ENCODE results near the gene SNAP25.

The SNAP25 gene

DNA sequence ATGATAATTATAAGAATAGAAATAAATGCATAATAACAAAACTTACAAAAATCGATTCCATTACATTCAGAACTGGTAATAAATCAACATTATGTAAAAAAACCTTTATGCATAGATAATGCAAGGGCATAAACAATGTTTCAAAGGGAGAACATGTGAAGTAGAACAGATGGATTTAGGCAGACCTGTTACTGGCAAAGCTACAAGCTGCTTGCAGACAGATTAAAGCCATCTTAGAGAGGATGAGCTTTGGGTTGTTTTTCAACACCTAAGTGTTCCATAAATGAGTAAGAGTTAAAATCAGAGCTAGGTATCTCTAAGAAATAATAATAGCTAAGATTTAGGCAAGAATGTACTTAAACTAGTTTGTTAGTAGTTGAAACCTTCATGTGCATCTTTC, 37.2 kb downstream of the SNAP25 start:
- ChIA-PET CTCF (interaction anchor here (0.7 kb wide), 1 partner anchor 53 kb away, joined by 4 read pairs; no protein-coding TSS in a partner anchor), POLR2A (ENCODE audit: low non-redundant PET) (no interaction called here)
- H3K27ac ChIP-seq: no peak overlapping the region
- DNase-seq (ENCODE audit: low spot score): no peak
- TF ChIP-seq, protein P1, sequence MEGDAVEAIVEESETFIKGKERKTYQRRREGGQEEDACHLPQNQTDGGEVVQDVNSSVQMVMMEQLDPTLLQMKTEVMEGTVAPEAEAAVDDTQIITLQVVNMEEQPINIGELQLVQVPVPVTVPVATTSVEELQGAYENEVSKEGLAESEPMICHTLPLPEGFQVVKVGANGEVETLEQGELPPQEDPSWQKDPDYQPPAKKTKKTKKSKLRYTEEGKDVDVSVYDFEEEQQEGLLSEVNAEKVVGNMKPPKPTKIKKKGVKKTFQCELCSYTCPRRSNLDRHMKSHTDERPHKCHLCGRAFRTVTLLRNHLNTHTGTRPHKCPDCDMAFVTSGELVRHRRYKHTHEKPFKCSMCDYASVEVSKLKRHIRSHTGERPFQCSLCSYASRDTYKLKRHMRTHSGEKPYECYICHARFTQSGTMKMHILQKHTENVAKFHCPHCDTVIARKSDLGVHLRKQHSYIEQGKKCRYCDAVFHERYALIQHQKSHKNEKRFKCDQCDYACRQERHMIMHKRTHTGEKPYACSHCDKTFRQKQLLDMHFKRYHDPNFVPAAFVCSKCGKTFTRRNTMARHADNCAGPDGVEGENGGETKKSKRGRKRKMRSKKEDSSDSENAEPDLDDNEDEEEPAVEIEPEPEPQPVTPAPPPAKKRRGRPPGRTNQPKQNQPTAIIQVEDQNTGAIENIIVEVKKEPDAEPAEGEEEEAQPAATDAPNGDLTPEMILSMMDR (conservative IDR thresholded peaks at IDR 0.05; ENCODE audit: low read depth): no peak

DNA sequence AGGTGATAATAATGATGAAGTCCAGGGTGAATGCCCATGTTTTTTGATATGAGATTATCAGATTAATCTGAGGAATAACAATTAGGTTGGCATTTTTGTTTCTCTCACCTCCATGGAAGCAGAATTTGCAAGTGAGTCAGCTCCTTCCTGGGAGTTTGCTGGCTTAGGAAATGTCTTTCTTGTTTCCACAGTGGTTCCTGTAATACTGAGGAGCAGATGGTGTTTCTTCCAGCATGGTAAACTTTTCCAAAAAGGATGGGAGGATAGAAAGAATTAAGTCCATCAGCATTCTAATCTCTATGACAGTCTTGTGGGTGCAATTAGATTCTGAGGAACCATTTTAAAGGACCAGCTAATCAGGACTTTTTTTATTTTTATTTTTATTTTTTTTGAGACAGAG, 40.5 kb downstream of the SNAP25 start:
- ChIA-PET POLR2A (ENCODE audit: low non-redundant PET) (no interaction called here), CTCF (no interaction called here)
- TF ChIP-seq, protein P1 (conservative IDR thresholded peaks at IDR 0.05; ENCODE audit: low read depth): no peak
- DNase-seq (ENCODE audit: low spot score): no peak
- H3K27ac ChIP-seq: no peak overlapping the region

DNA sequence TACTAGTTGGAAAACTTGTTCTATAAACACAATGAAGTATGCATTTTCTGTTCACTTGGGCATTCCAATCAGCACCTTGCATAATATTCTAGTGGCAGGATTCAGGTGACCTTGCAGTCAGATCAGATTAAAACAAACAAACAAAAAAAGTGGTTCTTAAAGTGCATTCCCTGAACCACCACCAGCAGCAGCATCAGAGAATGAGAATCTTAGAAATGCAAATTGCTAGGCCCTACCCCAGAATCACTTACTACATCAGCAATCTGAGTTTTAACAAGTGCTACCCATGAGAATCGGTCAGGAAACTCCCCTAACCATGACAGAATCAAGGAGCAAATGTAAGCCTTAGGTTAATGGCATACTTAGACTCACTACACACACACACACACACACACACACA, 41.7 kb downstream of the SNAP25 start:
- no peak for DNase-seq (ENCODE audit: low spot score)
- TF ChIP-seq, protein P1 (conservative IDR thresholded peaks at IDR 0.05; ENCODE audit: low read depth): no peak
- ChIA-PET CTCF (no interaction called here), POLR2A (ENCODE audit: low non-redundant PET) (no interaction called here)
- H3K27ac ChIP-seq: no peak overlapping the region

DNA sequence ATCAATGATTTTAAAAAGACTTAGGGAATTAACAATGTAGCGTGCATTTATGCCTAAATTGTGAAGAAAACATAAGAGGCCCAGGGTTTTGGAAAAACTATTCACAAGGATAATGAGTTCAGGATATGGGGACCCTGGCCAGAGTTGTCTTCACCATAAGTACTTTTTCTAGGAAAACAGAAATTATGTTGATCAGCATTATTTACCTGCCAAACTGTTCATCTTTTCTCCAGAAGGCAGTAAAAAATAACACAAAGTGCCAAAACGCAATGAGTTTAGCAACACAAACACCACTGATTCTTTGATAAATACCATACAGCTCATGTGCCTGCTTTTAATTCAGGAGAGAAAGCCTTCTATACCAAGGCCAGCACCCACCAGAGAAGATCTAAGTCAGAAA, 43.1 kb downstream of the SNAP25 start:
- DNase-seq (ENCODE audit: low spot score): no peak
- ChIA-PET POLR2A (ENCODE audit: low non-redundant PET) (no interaction called here), CTCF (interaction anchor here (0.7 kb wide), 1 partner anchor 407 kb away, joined by 3 read pairs; no protein-coding TSS in a partner anchor)
- H3K27ac ChIP-seq: no peak overlapping the region
- TF ChIP-seq, protein P1 (conservative IDR thresholded peaks at IDR 0.05; ENCODE audit: low read depth): no peak

DNA sequence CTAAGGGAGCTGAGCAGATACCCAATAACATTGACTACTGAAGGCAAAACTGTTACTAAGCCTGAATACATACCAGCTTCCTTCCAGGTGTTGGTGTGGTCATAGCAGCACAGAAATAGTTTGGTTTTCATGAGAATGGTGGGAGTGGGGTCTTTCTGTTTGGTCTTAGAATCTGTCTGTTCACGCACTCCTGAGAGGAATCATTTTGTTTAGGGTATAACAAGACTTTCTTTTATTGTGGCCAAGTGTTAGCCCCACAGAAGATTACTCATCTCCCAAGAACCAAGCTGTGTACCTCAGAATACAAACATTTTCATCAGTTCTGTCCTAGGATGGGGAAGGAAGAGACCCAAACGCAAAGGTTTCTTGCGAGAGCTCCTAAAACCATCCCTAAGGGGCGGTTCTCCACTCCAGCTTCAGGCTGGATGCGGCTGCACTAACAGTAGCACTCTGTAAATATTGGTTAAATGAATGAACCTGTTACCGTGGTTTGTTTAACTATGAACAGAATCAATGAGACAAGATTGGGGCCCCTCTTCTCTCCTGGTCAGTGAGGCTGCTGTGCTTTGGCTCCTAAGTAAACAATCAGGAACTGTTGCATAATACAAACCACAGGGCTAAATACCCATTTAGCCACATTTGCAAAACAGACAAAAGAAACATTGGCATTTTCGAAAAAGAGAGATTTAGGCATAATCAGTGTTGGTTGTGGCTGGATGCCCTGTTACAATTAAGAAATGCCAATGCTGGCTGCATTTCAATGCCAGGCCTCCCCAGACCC, 44.9 kb downstream of the SNAP25 start:
- TF ChIP-seq, protein P1 (conservative IDR thresholded peaks at IDR 0.05; ENCODE audit: low read depth): no peak
- ChIA-PET CTCF (no interaction called here), POLR2A (ENCODE audit: low non-redundant PET) (no interaction called here)
- no peak for DNase-seq (ENCODE audit: low spot score)
- no peak overlapping the region for H3K27ac ChIP-seq

DNA sequence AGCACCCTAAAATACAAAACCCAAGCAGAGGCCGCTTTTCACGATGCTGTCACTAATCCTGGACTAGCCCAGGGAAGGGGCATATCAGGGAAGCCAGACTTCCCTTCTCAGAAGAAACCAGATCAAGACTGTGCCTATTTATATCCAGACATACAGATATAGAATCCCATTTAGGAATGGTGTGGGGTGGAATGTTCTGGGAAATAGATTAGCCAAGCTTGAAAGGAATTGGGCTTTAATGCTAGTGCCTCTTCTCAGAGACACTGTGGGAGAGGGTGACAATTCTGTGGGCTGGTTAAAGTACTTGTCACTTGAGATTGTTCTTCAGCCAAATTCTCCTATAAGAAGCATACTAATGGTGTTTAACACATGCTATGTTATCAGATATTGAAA, 45.5 kb downstream of the SNAP25 start:
- DNase-seq (ENCODE audit: low spot score): no peak
- ChIA-PET POLR2A (ENCODE audit: low non-redundant PET) (no interaction called here), CTCF (no interaction called here)
- no peak overlapping the region for H3K27ac ChIP-seq
- TF ChIP-seq, protein P1 (conservative IDR thresholded peaks at IDR 0.05; ENCODE audit: low read depth): no peak

All from RWPE1 (cell line).